EL (cell line): Measurements from ENCODE around the gene SLC8A1.

Experiments
- DNase-seq: peaks from one replicate; pipeline ENCODE4 v3.0.0-alpha.2; 2016

The SLC8A1 gene

DNA sequence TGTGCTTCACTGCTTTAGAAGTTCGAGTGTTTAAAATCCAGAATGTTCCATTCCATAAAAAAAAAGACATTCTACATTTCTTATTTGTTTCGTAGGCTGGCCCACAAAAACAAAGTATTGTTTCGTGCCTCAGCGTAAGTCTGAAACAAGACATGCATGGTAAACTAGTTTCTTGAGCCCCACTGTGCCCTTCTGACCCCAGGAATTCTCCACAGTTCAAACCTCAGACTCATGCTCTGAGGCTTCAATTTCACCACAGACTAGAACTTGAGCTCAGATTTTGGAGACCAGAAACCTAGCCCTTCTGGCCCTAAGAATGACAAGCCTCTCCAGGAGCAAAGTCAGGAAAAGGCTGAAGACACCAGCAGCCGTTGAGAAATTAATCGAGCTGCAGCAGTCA, 151.5 kb downstream of the SLC8A1 start:
- peak; percentile 24 for DNase-seq

DNA sequence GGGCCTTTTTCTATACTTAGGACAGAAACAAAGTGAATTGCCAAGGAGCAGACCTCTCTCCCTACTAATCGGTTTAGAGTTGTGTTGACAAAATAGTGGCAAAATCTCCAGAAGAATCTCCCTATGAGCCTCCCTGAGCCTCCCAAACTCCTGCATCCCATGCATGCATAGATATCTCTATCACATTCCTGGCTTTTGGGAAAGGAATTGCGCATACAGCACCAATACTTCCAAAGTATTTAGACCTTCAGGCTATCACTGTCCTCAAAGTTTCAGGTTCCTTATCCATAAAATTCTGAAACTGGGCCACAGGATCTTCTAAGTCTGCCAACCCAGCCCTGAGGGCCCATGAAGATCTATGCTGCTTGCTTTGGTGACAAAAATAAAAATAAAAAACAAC, 152.1 kb downstream of the SLC8A1 start:
- DNase-seq = no peak

DNA sequence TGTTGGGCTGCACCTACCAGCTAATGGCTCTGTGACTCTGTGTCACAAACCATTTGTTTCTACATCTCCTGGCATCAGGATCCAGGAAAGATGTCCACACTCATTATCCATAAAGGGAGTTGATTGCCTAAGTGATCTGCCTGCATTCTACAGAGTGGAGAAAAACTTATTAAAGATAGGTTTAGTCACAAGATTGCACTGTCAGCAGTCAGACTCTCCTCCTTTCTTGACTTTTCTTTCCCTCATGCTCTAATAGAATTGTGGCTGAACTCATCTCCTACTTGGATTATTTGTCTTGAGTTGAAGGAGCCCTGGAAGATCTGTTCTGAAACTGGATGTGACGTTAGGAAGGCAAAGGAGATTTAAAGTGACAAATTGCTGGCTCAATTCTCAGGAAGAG, 152.7 kb downstream of the SLC8A1 start:
- no peak for DNase-seq

DNA sequence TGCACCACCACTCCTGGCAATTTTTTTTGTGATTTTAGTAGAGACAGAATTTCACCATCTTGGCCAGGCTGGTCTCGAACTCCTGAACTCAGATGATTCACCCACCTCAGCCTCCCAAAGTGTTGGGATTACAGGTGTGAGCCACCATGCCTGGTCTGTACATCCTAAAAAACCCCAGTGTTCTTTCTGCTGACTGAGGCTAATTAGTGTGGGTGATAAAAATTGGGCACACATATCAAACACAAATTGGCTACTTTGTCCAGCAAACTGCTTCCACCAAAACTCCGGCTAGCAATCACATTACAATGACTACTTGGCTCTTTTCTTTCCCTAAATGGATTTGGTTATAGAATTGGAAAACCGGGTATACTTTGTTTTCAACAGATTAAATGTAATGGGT, 153.9 kb downstream of the SLC8A1 start:
- no peak for DNase-seq

DNA sequence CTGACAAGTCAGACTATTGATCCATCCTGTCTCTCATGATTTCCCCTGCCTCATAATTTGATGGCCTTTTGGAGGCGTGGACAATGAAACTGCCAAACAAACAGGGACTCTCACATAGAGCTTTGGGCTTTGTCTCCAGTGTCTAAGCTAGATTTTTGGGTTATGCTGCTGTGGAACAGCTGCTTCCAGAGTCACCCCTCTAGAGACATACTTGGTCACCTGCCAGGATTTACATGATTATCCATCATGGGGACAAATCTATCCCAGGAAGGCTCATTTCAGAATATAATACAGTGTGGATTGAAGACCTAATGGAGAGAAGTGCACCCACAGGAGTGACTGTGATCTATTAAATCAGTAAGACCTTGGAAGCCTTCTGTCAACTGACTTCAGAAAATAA, 159.6 kb downstream of the SLC8A1 start:
- DNase-seq = no peak

DNA sequence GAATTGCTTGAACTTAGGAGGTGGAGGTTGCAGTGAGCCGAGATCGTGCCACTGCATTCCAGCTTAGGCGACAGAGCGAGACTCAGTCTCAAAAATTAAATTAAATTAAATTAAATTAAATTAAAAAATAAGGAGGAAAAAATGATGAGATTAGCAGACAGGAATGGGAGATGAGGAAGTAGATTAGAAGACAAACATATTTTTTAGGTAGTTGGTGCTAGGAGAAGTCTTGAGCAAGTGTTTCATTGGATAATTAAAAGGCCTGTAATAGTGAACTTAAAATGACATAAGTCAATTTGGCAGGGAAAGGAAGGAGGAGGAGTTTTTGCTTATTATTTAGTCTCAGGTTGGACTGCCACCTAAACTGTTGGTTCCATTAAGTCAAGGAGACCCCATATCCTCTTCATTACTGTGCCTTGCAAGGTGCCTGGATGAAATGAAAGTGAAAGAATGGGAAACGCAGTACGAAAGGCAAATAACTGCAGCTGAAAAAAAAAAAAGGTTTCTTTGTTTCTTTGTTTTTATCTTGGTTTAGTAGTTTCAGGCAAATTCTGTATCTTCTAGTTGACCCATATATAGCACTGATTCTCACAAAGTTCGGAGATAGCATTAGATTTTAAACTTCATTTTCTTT, 162.0 kb downstream of the SLC8A1 start:
- no peak for DNase-seq

DNA sequence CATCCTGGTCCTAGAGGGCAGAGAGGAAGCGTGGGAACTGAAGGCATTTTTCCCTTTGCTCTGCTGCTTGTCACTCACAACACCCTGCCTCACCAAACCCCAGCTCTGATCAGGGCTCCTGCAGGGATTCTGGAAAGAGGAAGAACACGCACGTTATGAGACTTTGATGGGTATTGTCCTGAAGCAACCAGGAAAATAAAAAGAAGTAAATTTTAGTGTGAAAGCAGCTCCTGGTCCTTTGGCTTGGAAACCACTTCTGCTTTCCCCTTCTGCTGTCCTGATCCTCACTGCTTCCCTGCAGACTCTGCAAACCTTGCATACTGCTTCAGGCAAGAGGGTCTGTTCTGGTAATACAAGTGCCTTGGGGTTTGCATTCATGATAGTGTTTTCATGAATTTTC, 164.1 kb downstream of the SLC8A1 start:
- no peak for DNase-seq

DNA sequence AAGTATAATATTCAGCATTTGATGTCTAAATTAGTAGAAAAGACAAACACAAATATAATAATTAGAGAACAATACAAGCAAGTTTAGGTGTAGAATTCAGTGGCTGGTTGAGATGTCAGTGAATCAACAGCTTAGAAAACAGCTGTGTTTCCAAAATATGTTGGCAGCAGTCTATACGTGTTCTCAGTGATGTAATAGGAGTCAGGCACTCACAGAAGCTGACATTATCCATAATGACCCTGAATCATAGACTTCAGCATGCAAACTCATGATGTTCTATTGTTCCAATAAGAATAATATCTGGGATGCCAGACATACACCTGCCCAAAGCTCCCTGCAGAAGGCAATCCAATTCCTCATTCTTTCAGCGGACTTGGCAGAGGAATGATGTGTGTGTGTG, 164.7 kb downstream of the SLC8A1 start:
- DNase-seq = no peak

DNA sequence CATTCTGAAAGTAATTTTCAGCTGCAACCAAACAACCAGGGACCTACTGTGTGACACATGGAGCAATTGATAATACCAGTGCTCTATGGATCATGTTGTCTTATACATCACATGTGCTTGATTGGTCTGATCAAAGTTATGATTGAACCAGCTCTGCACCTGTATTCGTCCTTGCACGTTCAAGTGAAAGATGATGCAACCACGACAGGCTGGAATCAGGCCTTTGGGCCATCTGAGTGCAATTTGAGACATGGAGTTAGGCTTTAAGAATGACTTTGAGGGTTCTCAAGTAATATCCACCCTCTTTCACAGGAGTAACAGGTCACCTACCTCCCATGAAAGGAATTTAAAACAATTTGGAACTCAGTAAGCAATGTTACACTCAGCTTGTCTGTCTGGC, 165.2 kb downstream of the SLC8A1 start:
- no peak for DNase-seq

DNA sequence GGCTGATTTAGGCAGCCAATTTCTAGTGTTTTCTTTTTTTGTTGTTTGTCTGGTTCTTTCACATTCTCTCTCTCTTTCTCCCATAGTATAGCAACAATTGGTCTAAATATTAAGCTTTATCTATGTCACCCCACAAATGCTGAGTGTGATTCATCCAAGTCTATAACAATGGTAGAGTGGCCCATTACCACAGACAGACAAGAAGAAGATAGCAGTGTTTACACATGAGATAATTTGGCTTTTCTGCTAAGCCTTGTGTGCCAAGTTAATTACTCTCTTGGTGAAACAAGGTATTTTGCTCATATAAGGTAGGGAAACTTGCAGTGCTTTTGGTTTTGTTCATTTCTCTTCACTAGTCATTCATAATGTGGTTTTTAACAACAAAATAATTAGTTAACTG, 166.5 kb downstream of the SLC8A1 start:
- DNase-seq = no peak

DNA sequence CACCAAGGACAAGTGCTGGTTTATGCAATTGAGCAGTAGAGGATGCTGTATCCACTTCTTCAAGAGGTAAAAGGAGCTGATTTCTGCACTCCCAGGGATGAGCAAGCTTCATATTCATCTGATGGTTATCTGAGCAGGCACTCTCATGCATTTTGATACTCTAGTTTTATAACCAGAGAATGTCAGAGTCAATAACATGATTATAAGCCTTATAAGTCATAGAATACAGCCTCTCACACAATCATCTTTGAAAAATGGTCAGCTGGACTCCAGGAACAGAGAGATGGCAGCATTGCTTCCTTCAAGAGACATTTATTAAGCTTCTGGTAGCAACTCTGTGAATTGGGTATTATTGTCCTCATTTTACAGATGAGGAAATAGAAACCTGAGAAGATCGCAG, 167.1 kb downstream of the SLC8A1 start:
- peak; percentile 7 for DNase-seq

DNA sequence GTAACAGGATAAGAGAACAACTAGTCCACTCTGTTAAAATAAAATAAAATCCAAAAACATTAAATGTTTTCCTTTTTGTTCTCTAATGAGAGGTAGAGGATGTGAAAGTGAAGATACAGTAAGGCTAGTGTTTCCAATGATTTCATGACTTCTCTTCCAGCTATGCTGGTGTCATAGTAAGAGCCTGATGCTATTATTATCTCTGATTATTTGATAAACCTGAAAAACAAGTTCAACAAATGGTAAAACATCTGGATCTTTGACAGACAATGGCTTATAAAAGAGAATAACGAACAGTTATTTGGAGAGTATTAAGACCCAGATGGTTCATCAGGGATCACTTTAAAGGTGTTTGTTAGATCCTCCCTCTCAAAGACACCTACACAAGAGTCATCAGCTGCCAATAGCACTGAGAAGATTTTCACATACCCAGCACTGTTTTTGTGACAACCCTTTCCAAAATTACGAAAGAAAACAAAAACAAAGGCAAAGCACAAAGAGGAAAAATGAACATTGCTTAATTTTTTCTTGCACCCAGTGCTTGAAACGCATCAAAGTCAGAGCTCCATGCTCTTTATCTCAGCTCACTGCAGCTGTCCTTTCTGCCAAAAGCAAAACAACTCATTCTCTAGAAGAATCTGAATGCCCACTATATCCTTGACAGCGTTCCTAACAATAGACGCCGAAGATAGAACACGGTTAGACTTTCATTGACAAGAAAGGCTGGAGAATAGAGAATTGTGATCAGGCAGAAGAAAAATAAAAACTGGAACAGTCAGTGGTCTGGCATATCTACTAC, 168.6 kb downstream of the SLC8A1 start:
- DNase-seq = no peak

DNA sequence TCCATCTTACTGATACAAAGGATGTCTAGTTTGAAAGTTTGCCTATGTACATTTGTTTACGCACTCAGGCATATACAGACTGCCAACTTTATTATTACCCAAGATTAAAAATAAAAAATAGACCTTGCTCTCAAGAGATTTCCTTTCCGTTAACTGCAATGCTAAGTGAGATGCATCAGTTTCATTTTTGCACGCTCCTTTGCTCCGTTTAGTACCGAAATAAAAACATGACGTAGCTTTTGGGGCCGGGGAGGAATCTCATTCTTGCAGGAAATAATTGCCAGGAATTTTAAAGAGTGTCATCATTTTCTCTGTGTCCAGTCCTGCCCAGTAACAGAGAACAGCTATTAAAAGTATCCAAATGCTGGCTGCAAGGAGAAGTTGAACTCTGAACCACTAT, 169.5 kb downstream of the SLC8A1 start:
- peak; percentile 50 for DNase-seq

DNA sequence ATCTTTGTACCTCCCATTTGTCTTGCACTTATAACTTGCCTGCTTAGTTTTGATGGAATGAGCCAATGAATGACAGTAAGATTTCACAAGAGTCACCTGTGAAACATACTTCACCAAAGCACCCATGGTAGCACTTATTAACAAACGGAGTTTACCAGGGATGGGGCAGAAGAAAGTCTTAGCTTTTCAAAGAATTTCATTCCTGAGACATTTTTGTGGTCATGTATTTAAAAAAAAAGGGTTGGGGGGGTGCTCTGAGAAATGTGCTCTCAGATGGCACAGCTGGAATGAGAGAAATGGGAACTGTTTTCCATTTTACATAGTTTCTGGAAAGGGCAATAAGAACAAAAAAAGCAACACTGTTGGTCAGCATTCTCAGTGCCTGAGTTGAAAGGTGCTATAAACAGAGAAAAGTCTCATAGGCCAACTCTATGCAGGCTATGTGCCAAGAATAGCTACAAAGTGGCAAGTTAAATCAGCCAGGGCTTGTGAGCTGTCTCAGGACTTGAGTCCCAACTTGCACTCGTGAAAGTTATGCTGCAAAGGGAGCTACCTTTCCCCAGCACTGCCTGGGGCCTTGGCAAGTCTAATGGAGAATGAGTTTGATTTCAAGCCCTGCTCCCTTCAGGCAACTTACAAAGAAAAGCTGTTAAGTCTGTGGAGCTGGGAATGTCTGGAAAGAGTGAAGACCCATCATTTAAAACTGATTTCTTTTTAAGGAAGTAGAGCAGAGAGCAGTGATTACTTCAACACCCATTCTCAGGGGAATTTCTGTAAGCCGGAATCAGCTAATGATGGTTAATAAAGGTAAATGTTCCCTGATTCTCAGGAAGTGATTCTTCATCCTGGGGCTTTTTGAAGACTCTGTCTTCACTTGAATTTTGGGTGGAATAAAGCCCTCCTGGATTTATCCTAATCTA, 170.6 kb downstream of the SLC8A1 start:
- DNase-seq = peak; percentile 87

DNA sequence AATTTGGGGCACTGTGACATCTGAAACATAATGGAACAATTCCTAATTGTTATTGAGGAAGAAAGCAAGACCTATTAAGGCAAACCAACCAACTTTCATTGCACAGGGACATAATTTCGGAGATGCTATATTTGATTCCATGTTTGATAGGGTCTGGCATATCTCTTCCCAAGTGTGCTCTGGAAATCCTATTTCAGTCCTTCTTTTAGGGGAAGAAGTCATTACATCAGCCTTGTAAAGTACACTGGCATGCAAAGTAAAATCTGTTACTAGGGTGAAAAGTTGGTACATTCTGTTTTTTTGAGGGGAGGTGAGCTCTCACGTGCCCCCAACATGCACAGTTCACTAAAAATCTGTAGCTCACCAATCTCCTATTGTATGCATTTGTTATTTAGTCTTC, 172.4 kb downstream of the SLC8A1 start:
- no peak for DNase-seq

DNA sequence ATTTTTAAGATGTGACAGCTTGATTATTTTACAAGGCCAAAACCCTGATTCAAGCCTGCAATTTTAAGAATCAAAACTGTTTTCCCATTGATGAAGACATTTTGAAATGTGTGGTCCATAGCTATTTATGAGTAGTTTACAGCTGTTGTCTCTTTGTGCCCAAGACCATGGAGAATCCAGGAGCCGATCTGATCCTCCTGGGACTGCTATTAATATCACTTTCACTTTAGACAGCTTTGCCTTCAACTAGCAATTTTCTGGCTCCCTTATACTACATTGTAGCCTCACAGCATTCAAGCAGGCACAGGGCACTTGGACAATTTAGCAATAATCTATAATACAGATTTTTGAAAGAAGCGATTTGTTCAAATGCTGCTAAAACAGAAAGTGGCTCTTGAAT, 172.9 kb downstream of the SLC8A1 start:
- DNase-seq = peak; percentile 22

DNA sequence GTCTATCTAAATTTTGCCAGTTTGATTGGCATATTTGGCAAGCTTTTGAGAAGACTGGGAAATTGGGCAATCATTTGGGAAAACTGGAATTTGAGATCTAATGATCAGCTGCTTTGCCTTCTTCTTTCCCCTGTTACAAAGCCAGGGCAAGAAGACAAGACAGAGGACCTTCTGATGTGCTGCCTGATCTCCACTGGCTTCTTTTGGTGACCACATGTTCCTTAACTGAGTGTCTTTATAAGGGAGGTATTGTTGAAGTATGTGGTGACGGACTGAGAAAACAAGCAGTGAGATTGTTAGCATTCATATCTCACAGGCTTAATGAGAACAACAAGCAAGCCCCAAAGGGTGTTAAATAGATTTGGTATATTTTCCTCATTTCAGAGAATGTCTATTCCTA, 175.8 kb downstream of the SLC8A1 start:
- DNase-seq = no peak

DNA sequence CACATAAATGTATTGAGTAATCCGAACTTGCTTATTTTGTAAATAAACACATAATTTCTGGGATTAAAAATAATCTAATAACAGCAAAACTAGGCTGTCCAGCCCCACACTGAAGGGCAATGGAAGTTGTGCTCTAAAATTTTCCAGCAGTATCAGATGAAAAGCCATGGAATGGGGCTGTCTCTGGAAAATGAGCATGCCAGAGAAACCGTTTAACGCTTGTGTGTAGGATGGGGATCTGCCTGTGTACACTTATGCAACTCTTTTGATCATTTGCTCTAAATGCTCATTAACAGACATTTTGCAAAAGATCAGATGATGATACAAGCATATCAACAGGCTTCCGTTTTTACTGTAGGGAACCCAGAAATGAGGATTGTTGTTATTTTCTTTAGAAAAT, 177.6 kb downstream of the SLC8A1 start:
- no peak for DNase-seq

DNA sequence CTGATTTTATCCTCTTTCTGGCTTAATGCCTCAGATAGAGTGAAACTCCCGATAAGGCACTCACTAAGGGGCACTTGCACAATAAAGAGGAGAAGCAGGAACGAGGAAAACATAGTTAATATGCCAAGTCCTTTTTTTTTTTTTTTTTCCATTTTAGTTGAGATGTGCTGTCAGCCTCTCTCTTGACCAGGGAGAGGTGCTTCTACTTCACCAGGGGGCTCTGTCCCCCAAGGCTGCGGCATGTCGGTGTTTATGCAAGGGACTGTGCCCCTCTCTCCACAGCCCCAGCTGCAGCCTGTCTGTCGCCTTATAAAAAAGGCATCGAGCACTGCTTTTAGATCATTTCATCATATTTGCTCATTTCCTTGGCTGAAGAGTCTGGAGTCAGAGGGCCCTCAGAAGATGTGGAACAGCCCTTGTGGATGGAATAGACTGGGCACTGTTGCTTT, 178.1 kb downstream of the SLC8A1 start:
- DNase-seq = no peak

DNA sequence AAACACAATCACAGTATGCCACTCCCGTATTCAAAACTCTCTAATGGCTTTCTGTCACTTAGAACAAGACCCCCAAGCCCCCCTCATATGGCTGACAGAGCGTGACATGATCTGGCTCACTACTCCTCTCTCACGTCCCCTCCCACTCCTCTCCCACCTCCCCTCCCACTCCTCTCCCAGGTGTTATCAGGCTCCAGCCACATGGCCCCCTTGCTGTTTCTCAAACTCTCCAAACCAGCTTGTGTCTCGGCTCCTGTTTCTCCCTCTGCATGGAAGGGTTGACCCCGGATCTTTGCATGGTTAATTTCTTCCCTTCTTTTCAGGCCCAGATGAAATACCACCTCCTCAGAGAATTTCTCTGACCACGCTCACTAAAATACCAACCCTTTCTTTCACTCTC, 180.8 kb downstream of the SLC8A1 start:
- no peak for DNase-seq

DNA sequence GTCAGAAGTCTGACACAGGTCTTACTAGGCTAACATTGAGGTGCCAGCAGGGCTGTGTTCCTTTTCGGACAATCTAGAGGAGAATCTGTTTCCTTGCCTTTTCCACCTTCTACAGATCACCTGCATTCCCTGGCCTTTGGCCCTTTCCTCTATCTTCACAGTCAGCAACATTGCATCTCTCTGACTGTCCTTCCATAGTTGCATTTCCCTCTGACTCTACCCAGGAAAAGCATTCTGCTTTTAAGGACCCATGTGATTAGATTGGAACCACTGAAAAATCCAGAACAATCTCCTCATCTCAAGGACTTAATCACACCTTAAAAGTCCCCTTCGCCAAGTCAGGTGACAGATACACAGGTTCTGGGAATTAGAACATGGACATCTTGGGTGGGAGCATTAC, 181.5 kb downstream of the SLC8A1 start:
- no peak for DNase-seq

DNA sequence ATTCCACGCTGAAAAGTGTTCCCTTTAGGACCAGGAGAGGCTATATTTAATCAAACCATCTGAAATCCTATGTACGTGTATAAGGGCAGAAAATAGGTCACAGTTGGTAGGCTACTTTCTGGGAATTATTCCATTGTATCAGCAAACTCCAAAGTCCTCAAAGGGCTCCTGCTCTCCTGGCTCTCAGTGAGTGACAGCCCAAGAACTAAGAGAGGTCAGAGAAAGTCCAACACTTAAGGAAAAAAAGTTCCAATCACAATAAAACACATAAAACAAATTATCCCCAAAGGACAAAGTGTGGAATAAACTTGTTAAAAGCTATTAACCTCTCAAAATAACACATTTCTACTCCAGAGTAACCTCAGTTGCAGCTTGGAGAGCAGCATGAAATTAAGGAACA, 183.3 kb downstream of the SLC8A1 start:
- no peak for DNase-seq

DNA sequence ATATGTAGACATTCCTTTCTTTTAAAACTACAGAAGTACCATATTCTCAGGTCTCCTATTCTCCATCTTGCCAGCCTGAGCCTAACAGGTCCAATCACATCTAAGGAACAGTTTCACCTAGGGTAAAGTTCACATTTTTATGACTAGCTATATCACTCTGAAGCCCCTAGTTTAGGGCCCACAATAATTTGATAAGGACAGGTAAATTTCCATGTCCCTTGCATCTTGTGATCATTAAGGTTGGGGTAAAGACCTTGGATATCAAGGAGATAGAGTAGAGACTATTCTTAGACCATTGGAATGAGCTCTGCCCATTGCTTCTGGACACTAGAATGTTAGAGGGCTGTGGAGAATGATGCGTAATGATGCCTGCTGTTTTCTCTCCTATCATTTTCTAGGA, 185.7 kb downstream of the SLC8A1 start:
- no peak for DNase-seq

DNA sequence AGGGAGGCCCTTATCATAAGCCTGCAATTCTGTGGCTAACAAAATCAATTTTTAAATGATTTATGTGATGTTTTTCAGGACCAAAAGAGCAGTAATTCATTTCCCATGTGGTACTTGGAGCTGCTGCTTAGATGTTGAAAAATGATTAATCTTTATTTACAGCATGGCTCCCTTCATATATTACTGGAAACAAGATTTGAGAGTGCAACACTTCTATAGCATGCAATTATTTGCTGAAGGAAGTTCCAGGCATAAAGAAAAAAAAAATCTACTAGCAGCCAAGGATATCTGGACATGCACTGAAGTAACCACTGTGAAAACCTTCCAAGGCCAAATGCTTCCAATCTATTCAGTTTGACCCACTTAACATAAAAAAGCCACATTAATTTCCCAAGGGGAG, 186.3 kb downstream of the SLC8A1 start:
- no peak for DNase-seq
